HEK293T (cell line): ENCODE results near the gene CTNNA1.
"Not testable (repeated sequence)": the region's sequence is repeated elsewhere in the genome, so short reads cannot be mapped to it uniquely, and the experiment has no call there.

Source experiments
- CTCF ChIA-PET: fragments of 350-600 bp; formaldehyde crosslinking; extraction: SDS; loops from one replicate; lab custom pipeline; 2021; ENCODE audit warnings: antibody characterized with exemption, inconsistent platforms; lab: Yijun Ruan, JAX
- POLR2A ChIA-PET: fragments of 350-600 bp; formaldehyde crosslinking; extraction: SDS; loops from one replicate; lab custom pipeline; 2020; ENCODE audit warnings: antibody characterized with exemption, inconsistent platforms; lab: Yijun Ruan, JAX
- DNase-seq: peaks from one replicate; pipeline ENCODE4 v3.0.0; 2012; ENCODE audit warnings: mixed read lengths; ENCODE audit errors: extremely low spot score
- ARNT ChIP-seq: fragments of 450-650 bp; IDR thresholded peaks from 2 replicates; pipeline ENCODE4 v1.6.1; 2017; ENCODE audit warnings: mild to moderate bottlenecking
- BHLHE40 ChIP-seq: fragments of 450-650 bp; IDR thresholded peaks from 2 replicates; pipeline ENCODE4 v1.6.1; 2016; ENCODE audit warnings: mild to moderate bottlenecking, moderate library complexity, borderline replicate concordance
- CTBP1 ChIP-seq: fragments of 450-650 bp; IDR thresholded peaks from 2 replicates; pipeline ENCODE4 v1.6.1; 2016; ENCODE audit warnings: borderline replicate concordance
- ELF4 ChIP-seq: fragments of 450-650 bp; IDR thresholded peaks from 2 replicates; pipeline ENCODE4 v1.6.1; 2017; ENCODE audit warnings: antibody characterized with exemption
- FOXA1 ChIP-seq: fragments of 450-650 bp; IDR thresholded peaks from 2 replicates; pipeline ENCODE4 v1.6.1; 2016; ENCODE audit warnings: mild to moderate bottlenecking
- FOXK2 ChIP-seq: fragments of 450-650 bp; IDR thresholded peaks from 2 replicates; pipeline ENCODE4 v1.6.1; 2016; ENCODE audit warnings: mild to moderate bottlenecking
- FOXM1 ChIP-seq: fragments of 450-650 bp; IDR thresholded peaks from 2 replicates; pipeline ENCODE4 v1.6.1; 2017; ENCODE audit warnings: mild to moderate bottlenecking, borderline replicate concordance
- HDGF ChIP-seq: fragments of 450-650 bp; IDR thresholded peaks from 2 replicates; pipeline ENCODE4 v1.6.1; 2017; ENCODE audit warnings: antibody characterized with exemption, borderline replicate concordance
- L3MBTL2 ChIP-seq: fragments of 450-650 bp; conservative IDR thresholded peaks from 2 replicates; pipeline ENCODE4 v1.6.1; 2016; ENCODE audit warnings: mild to moderate bottlenecking
- LEF1 ChIP-seq: fragments of 450-650 bp; IDR thresholded peaks from 2 replicates; pipeline ENCODE4 v1.6.1; 2017; ENCODE audit warnings: mild to moderate bottlenecking, borderline replicate concordance
- NFRKB ChIP-seq: fragments of 450-650 bp; IDR thresholded peaks from 2 replicates; pipeline ENCODE4 v1.6.1; 2016; ENCODE audit warnings: mild to moderate bottlenecking, moderate library complexity
- PKNOX1 ChIP-seq: fragments of 450-650 bp; IDR thresholded peaks from 2 replicates; pipeline ENCODE4 v1.6.1; 2016
- SP1 ChIP-seq: fragments of 450-650 bp; IDR thresholded peaks from 2 replicates; pipeline ENCODE4 v1.6.1; 2017
- SUZ12 ChIP-seq: fragments of 450-650 bp; IDR thresholded peaks from 2 replicates; pipeline ENCODE4 v1.6.1; 2016; ENCODE audit warnings: mild to moderate bottlenecking
- TARDBP ChIP-seq: fragments of 450-650 bp; IDR thresholded peaks from 2 replicates; pipeline ENCODE4 v1.6.1; 2016
- ZNF384 ChIP-seq: fragments of 450-650 bp; IDR thresholded peaks from 2 replicates; pipeline ENCODE4 v1.6.1; 2016

The CTNNA1 gene

GRCh38 chr5:138722544-138723177, 30.6 kb upstream of the CTNNA1 start:
- TF ChIP-seq ELF4 (no peak), FOXA1 (no peak), ZNF384 (no peak), SUZ12 (no peak), BHLHE40 (no peak), L3MBTL2 (no peak), NFRKB (no peak), PKNOX1 (no peak), FOXM1 (no peak), CTBP1 (no peak), LEF1 (no peak), ARNT (no peak), FOXK2 (no peak), TARDBP (no peak), SP1 (no peak), HDGF (no peak)
- DNase-seq = no peak
- CTCF ChIA-PET = no interaction called here
- POLR2A ChIA-PET = no interaction called here

GRCh38 chr5:138724470-138725146, 28.6 kb upstream of the CTNNA1 start:
- TF ChIP-seq FOXK2 = no peak
- TF ChIP-seq L3MBTL2 = no peak
- no peak for TF ChIP-seq BHLHE40
- no peak for TF ChIP-seq CTBP1
- ChIA-PET POLR2A (interaction anchor here (0.7 to 1.0 kb wide), 2 partner anchors 29 to 61 kb away, joined by 3 to 4 read pairs; partner anchors contain the start of gene CTNNA1), CTCF (interaction anchor here (0.6 to 1.3 kb wide), 6 partner anchors 9 to 776 kb away, joined by 3 to 7 read pairs (median 4); no protein-coding TSS in a partner anchor)
- no peak for DNase-seq

- TF ChIP-seq L3MBTL2 = no peak; the same call in 1 of the 2 replicates
- no peak for TF ChIP-seq PKNOX1
- TF ChIP-seq FOXM1 = no peak
- TF ChIP-seq TARDBP = no peak
- TF ChIP-seq FOXK2 = no peak
- no peak for TF ChIP-seq ZNF384
- no peak for TF ChIP-seq SP1
- no peak for TF ChIP-seq LEF1
- no peak for TF ChIP-seq FOXA1
- TF ChIP-seq ARNT = no peak
- TF ChIP-seq BHLHE40 = no peak
- TF ChIP-seq CTBP1 = no peak
- no peak for TF ChIP-seq HDGF
- TF ChIP-seq SUZ12 = no peak
- no peak for TF ChIP-seq NFRKB
- no peak for TF ChIP-seq ELF4
- ChIA-PET POLR2A (interaction anchor here (0.7 to 1.0 kb wide), 2 partner anchors 28 to 62 kb away, joined by 3 to 4 read pairs; partner anchors contain the start of gene CTNNA1), CTCF (interaction anchor here (0.6 to 1.3 kb wide), 7 partner anchors 8 to 777 kb away, joined by 3 to 7 read pairs (median 3); no protein-coding TSS in a partner anchor)
- peak; percentile 49 for DNase-seq
Observed at GRCh38 chr5:138725153-138725817, 27.9 kb upstream of the CTNNA1 start.

GRCh38 chr5:138725818-138726416, 27.3 kb upstream of the CTNNA1 start:
- ChIA-PET CTCF (interaction anchor here (0.9 to 1.3 kb wide), 5 partner anchors 11 to 99 kb away, joined by 3 to 7 read pairs (median 3); no protein-coding TSS in a partner anchor), POLR2A (interaction anchor here (1.0 kb wide), 1 partner anchor 27 kb away, joined by 3 read pairs; the partner anchor contains the start of gene CTNNA1)
- no peak for DNase-seq
- TF ChIP-seq ZNF384 (no peak), FOXK2 (no peak), SUZ12 (no peak), BHLHE40 (no peak), SP1 (no peak), ARNT (no peak), NFRKB (no peak), TARDBP (no peak), LEF1 (no peak), ELF4 (no peak), FOXM1 (no peak), FOXA1 (no peak), CTBP1 (no peak), HDGF (no peak), L3MBTL2 (no peak), PKNOX1 (no peak)

GRCh38 chr5:138726848-138727247, 26.4 kb upstream of the CTNNA1 start:
- no peak for DNase-seq
- ChIA-PET POLR2A (no interaction called here), CTCF (no interaction called here)
- TF ChIP-seq ZNF384 (no peak), NFRKB (no peak), FOXA1 (no peak), BHLHE40 (no peak), CTBP1 (no peak), ELF4 (no peak), TARDBP (no peak), SUZ12 (no peak), SP1 (no peak), L3MBTL2 (no peak), ARNT (no peak), PKNOX1 (no peak)

- POLR2A ChIA-PET, DNase-seq, CTCF ChIA-PET: not testable (repeated sequence)
Observed at GRCh38 chr5:138730496-138730895, 22.7 kb upstream of the CTNNA1 start.
